Naive B cell (primary cell): ENCODE results near the gene RIC1. TPM values are rescaled to one million over a fixed set of nuclear protein-coding genes. Genes with fewer than 3 reads are reported as not detected.
"Not testable (repeated sequence)": the region's sequence is repeated elsewhere in the genome, so short reads cannot be mapped to it uniquely, and the experiment has no call there.

Experiments used
- ATAC-seq, 2 donors: fragments of 150-1000 bp; cut with Tn5 transposase; 2 replicates each; pipeline ENCODE4 v1.10.0; 2021; ENCODE audit warnings: low read depth in 2 of 2, mild to moderate bottlenecking in 2 of 2, moderate library complexity in 2 of 2
- DNase-seq: peaks from one replicate; pipeline ENCODE4 v3.0.0; 2022
- H3K27ac Mint-ChIP-seq, 6 donors: one replicate each; pipeline ENCODE4 v1.8.0; 2020 to 2022; ENCODE audit warnings: mild to moderate bottlenecking in 6 of 6, mixed read lengths in 6 of 6, moderate library complexity in 5 of 6, inconsistent platforms in 2 of 6
- H3K27me3 Mint-ChIP-seq, 3 donors: one replicate each; pipeline ENCODE4 v1.8.0; 2021 to 2022; ENCODE audit warnings: mixed read lengths in 3 of 3, mild to moderate bottlenecking in 1 of 3
- H3K36me3 Mint-ChIP-seq, 2 donors: one replicate each; pipeline ENCODE4 v1.8.0; 2020 to 2022; ENCODE audit warnings: mixed read lengths in 2 of 2, inconsistent platforms in 1 of 2, mild to moderate bottlenecking in 1 of 2
- H3K4me1 Mint-ChIP-seq, 3 donors: one replicate each; pipeline ENCODE4 v1.8.0; 2020 to 2022; ENCODE audit warnings: mixed read lengths in 3 of 3, inconsistent platforms in 1 of 3, mild to moderate bottlenecking in 1 of 3, moderate library complexity in 1 of 3
- H3K4me3 Mint-ChIP-seq, 8 donors: one replicate each; pipeline ENCODE4 v1.8.0; 2020 to 2022; ENCODE audit warnings: mild to moderate bottlenecking in 8 of 8, mixed read lengths in 8 of 8, moderate library complexity in 8 of 8, inconsistent platforms in 2 of 8
- H3K9me3 Mint-ChIP-seq, 7 donors: one replicate each; pipeline ENCODE4 v1.8.0; 2020 to 2022; ENCODE audit warnings: mixed read lengths in 7 of 7, mild to moderate bottlenecking in 5 of 7, inconsistent platforms in 2 of 7, moderate library complexity in 1 of 7
- polyA plus RNA-seq, 6 donors: library from polyadenylated mRNA; unstranded; fragments of 300-500 nt; fragmentation: Illumina TruSeq; gene quantifications; one replicate each; pipeline ENCODE4 v1.2.3, GENCODE V29; 2021; ENCODE audit warnings: low read depth in 6 of 6

RIC1 gene
- 10 to 100 TPM in 5 of 6 donors, 1 to 10 TPM in 1; 9.5 to 14.2 (median 10.9) TPM for polyA plus RNA-seq

- DNase-seq (peak; percentile 91), ATAC-seq (peak; percentile 77 to 78)
- H3K4me3 Mint-ChIP-seq = peak within 1 kb of the TSS; percentile 96 to 100 (median 99)
- H3K27ac Mint-ChIP-seq = peak within 1 kb of the TSS; percentile 97 to 100 (median 98)
- H3K36me3 Mint-ChIP-seq = peaks cover 0 to 3% of the 10 kb centered on the region in 2 donors
- peaks cover 0 to 3% (median 0%) of the 10 kb centered on the region in 7 donors for H3K9me3 Mint-ChIP-seq
- H3K27me3 Mint-ChIP-seq = no peaks in the 10 kb centered on the region
- peaks cover 46 to 76% (median 69%) of the 10 kb centered on the region in 3 donors for H3K4me1 Mint-ChIP-seq
These were observed at the start of gene RIC1 for GRCh38 chr9:5628530-5629311. RIC1 (plus strand) TSS chr9:5629107; CDS start chr9:5629310, 203 bp downstream.

- DNase-seq (no peak), ATAC-seq (no peak)
- Mint-ChIP-seq H3K36me3 (peaks cover 0 to 6% of the 10 kb centered on the region in 2 donors), H3K4me3 (no peak overlapping the region), H3K27me3 (peaks cover 0 to 4% (median 0%) of the 10 kb centered on the region in 3 donors), H3K9me3 (peaks cover 0 to 4% (median 0%) of the 10 kb centered on the region in 7 donors), H3K27ac (no peak overlapping the region), H3K4me1 (peaks cover 11 to 27% (median 17%) of the 10 kb centered on the region in 3 donors)
These were observed 49.0 kb upstream of the RIC1 start for GRCh38 chr9:5579881-5580280.

GRCh38 chr9:5580650-5581049 lies 48.3 kb upstream of the RIC1 start:
- H3K9me3 Mint-ChIP-seq = peaks cover 0 to 2% (median 0%) of the 10 kb centered on the region in 7 donors
- DNase-seq (no peak), ATAC-seq (no peak)
- H3K27ac Mint-ChIP-seq = peak overlapping the region in 3 of 6 donors; percentile 20 to 44 (median 43)
- no peaks in the 10 kb centered on the region for H3K27me3 Mint-ChIP-seq
- H3K4me1 Mint-ChIP-seq = peaks cover 11 to 31% (median 20%) of the 10 kb centered on the region in 3 donors
- no peak overlapping the region for H3K4me3 Mint-ChIP-seq
- H3K36me3 Mint-ChIP-seq = no peaks in the 10 kb centered on the region

- Mint-ChIP-seq H3K4me3 (peak overlapping the region in 1 of 8 donors; percentile 62), H3K27ac (peak overlapping the region in 2 of 6 donors; percentile 79 to 92), H3K4me1 (peaks cover 19 to 41% (median 28%) of the 10 kb centered on the region in 3 donors)
- not testable (repeated sequence) for H3K27me3 Mint-ChIP-seq, ATAC-seq, H3K36me3 Mint-ChIP-seq, H3K9me3 Mint-ChIP-seq, DNase-seq
These were observed 47.2 kb upstream of the RIC1 start for GRCh38 chr9:5581706-5582105.

GRCh38 chr9:5582835-5583195 lies 46.1 kb upstream of the RIC1 start:
- peak; percentile 66 for DNase-seq
- peak overlapping the region in 2 of 8 donors; percentile 59 to 61 for H3K4me3 Mint-ChIP-seq
- peak overlapping the region; percentile 81 to 95 (median 92) for H3K27ac Mint-ChIP-seq

GRCh38 chr9:5586391-5586802 lies 42.5 kb upstream of the RIC1 start:
- Mint-ChIP-seq H3K27me3 (no peaks in the 10 kb centered on the region), H3K27ac (peak overlapping the region; percentile 13 to 55 (median 32)), H3K4me1 (peaks cover 34 to 59% (median 43%) of the 10 kb centered on the region in 3 donors), H3K4me3 (no peak overlapping the region), H3K36me3 (no peaks in the 10 kb centered on the region), H3K9me3 (peaks cover 0 to 2% (median 0%) of the 10 kb centered on the region in 7 donors)
- ATAC-seq (no peak), DNase-seq (no peak)

More at GRCh38 chr9:5582835-5583195, 46.1 kb upstream of the RIC1 start:
- peaks cover 0 to 2% (median 0%) of the 10 kb centered on the region in 7 donors for H3K9me3 Mint-ChIP-seq
- peak; percentile 92 to 96 for ATAC-seq
- H3K36me3 Mint-ChIP-seq = no peaks in the 10 kb centered on the region
- no peaks in the 10 kb centered on the region for H3K27me3 Mint-ChIP-seq
- peaks cover 27 to 43% (median 31%) of the 10 kb centered on the region in 3 donors for H3K4me1 Mint-ChIP-seq

- no peak for DNase-seq
- ATAC-seq = no peak
- no peaks in the 10 kb centered on the region for H3K27me3 Mint-ChIP-seq
- H3K9me3 Mint-ChIP-seq = no peaks in the 10 kb centered on the region
- H3K27ac Mint-ChIP-seq = peak overlapping the region; percentile 13 to 97 (median 71)
- peaks cover 39 to 65% (median 49%) of the 10 kb centered on the region in 3 donors for H3K4me1 Mint-ChIP-seq
- no peak overlapping the region for H3K4me3 Mint-ChIP-seq
- H3K36me3 Mint-ChIP-seq = no peaks in the 10 kb centered on the region
These were observed 41.9 kb upstream of the RIC1 start for GRCh38 chr9:5587024-5587423.

GRCh38 chr9:5592231-5592630 lies 36.7 kb upstream of the RIC1 start:
- Mint-ChIP-seq H3K4me3 (peak overlapping the region in 1 of 8 donors; percentile 15), H3K36me3 (no peaks in the 10 kb centered on the region), H3K27me3 (no peaks in the 10 kb centered on the region), H3K27ac (peak overlapping the region in 3 of 6 donors; percentile 16 to 85 (median 71)), H3K9me3 (no peaks in the 10 kb centered on the region), H3K4me1 (peaks cover 36 to 66% (median 59%) of the 10 kb centered on the region in 3 donors)
- ATAC-seq (no peak), DNase-seq (no peak)

GRCh38 chr9:5592904-5593303 lies 36.0 kb upstream of the RIC1 start:
- H3K4me1 Mint-ChIP-seq = peaks cover 35 to 66% (median 56%) of the 10 kb centered on the region in 3 donors
- H3K9me3 Mint-ChIP-seq = no peaks in the 10 kb centered on the region
- DNase-seq = no peak
- peak overlapping the region; percentile 47 to 90 (median 80) for H3K27ac Mint-ChIP-seq
- no peaks in the 10 kb centered on the region for H3K27me3 Mint-ChIP-seq
- peak overlapping the region in 4 of 8 donors; percentile 11 to 26 (median 18) for H3K4me3 Mint-ChIP-seq
- no peak for ATAC-seq
- H3K36me3 Mint-ChIP-seq = no peaks in the 10 kb centered on the region

GRCh38 chr9:5593904-5594303 lies 35.0 kb upstream of the RIC1 start:
- Mint-ChIP-seq H3K4me3 (peak overlapping the region in 6 of 8 donors; percentile 0 to 72 (median 27)), H3K27ac (peak overlapping the region; percentile 65 to 97 (median 90)), H3K27me3 (no peaks in the 10 kb centered on the region), H3K4me1 (peaks cover 35 to 66% (median 56%) of the 10 kb centered on the region in 3 donors), H3K36me3 (no peaks in the 10 kb centered on the region), H3K9me3 (no peaks in the 10 kb centered on the region)
- DNase-seq (peak; percentile 76), ATAC-seq (peak; percentile 79 to 80)

GRCh38 chr9:5596173-5596572 lies 32.7 kb upstream of the RIC1 start:
- no peaks in the 10 kb centered on the region for H3K27me3 Mint-ChIP-seq
- H3K27ac Mint-ChIP-seq = peak overlapping the region; percentile 55 to 86 (median 82)
- DNase-seq (no peak), ATAC-seq (no peak)
- H3K36me3 Mint-ChIP-seq = no peaks in the 10 kb centered on the region
- H3K9me3 Mint-ChIP-seq = no peaks in the 10 kb centered on the region
- H3K4me1 Mint-ChIP-seq = peaks cover 39 to 55% (median 55%) of the 10 kb centered on the region in 3 donors
- peak overlapping the region in 1 of 8 donors; percentile 32 for H3K4me3 Mint-ChIP-seq

- DNase-seq = no peak
These were observed 20.3 kb upstream of the RIC1 start for GRCh38 chr9:5608298-5609225.

GRCh38 chr9:5609226-5609596 lies 19.7 kb upstream of the RIC1 start:
- Mint-ChIP-seq H3K4me1 (peaks cover 11 to 39% (median 34%) of the 10 kb centered on the region in 3 donors), H3K27ac (peak overlapping the region in 5 of 6 donors; percentile 56 to 89 (median 71)), H3K27me3 (no peaks in the 10 kb centered on the region), H3K4me3 (peak overlapping the region in 6 of 8 donors; percentile 76 to 91 (median 88)), H3K36me3 (no peaks in the 10 kb centered on the region), H3K9me3 (no peaks in the 10 kb centered on the region)
- ATAC-seq (no peak), DNase-seq (no peak)

More at GRCh38 chr9:5608298-5609225, 20.3 kb upstream of the RIC1 start:
- ATAC-seq = peak; percentile 80 to 86
- H3K27me3 Mint-ChIP-seq = no peaks in the 10 kb centered on the region
- H3K9me3 Mint-ChIP-seq = no peaks in the 10 kb centered on the region
- H3K4me3 Mint-ChIP-seq = peak overlapping the region; percentile 76 to 92 (median 88)
- no peaks in the 10 kb centered on the region for H3K36me3 Mint-ChIP-seq
- peak overlapping the region; percentile 39 to 89 (median 71) for H3K27ac Mint-ChIP-seq
- H3K4me1 Mint-ChIP-seq = peaks cover 11 to 39% (median 34%) of the 10 kb centered on the region in 3 donors
